Measurements from ENCODE around the gene MS4A10. TPM values are rescaled to one million over a fixed set of nuclear protein-coding genes. Genes with fewer than 3 reads are reported as not detected.

The MS4A10 gene
- total RNA-seq, 1 experiment from 2014 or later: not detected

DNA sequence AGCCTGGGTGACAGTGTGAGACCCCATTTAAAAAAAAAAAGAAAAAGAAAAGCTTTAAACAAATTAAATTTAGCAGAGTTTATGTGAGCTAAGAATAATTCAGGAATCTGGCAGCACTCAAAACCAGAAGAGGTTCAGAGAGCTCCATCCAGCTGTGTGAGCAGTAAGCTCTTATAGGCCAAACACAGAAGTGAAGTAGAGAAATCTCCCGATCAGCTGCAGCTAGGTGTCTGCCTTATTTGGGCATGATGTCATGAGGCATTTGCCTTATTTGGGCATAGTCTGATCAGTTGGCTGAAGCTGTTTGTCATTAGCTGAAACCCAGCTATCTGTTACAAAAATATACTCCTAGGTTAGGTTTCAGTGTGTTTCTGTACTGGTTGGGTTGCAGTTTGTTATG is 20.3 kb upstream of the MS4A10 start (continued):
- TF ChIP-seq SMAD4 (CRISPR knock-in tag; IDR thresholded peaks at IDR 0.05): no peak

- H3K9me3 Mint-ChIP-seq: no peaks in the 10 kb centered on the region
- no peak for TF ChIP-seq TP53 (CRISPR knock-in tag; IDR thresholded peaks at IDR 0.05)
- no peaks in the 10 kb centered on the region; the same call in 1 of the 2 replicates for H3K36me3 Mint-ChIP-seq
- H3K4me3 Mint-ChIP-seq: no peak overlapping the region
- ChIA-PET CTCF (interaction anchor here (1.1 to 6.0 kb wide), 7 partner anchors 9 to 205 kb away, joined by 3 to 125 read pairs (median 9); partner anchors contain the start of gene MS4A15), POLR2A (no interaction called here)
- peaks cover 23% of the 10 kb centered on the region for H3K4me1 Mint-ChIP-seq
- H3K27ac Mint-ChIP-seq: no peak overlapping the region
- DNase-seq (ENCODE audit: low spot score): no peak
- peaks cover 38% of the 10 kb centered on the region for H3K27me3 Mint-ChIP-seq (ENCODE audit: low read depth)
- no peak for ATAC-seq
Measured at GRCh38 chr11:60765355-60765754, 19.8 kb upstream of the MS4A10 start.

GRCh38 chr11:60766547-60766946 is 18.6 kb upstream of the MS4A10 start:
- DNase-seq (ENCODE audit: low spot score) (no peak), ATAC-seq (no peak)
- Mint-ChIP-seq H3K27ac (no peak overlapping the region), H3K27me3 (ENCODE audit: low read depth) (peaks cover 38% of the 10 kb centered on the region), H3K36me3 (no peaks in the 10 kb centered on the region; the same call in 1 of the 2 replicates), H3K9me3 (no peaks in the 10 kb centered on the region), H3K4me1 (peaks cover 23% of the 10 kb centered on the region), H3K4me3 (no peak overlapping the region)
- POLR2A ChIA-PET: no interaction called here
- TF ChIP-seq IRF2 (CRISPR knock-in tag; IDR thresholded peaks at IDR 0.05; ENCODE audit: borderline replicate concordance, low read depth) (no peak), MLX (CRISPR knock-in tag; IDR thresholded peaks at IDR 0.05) (no peak), ZNF232 (CRISPR knock-in tag; IDR thresholded peaks at IDR 0.05) (no peak), ELF4 (CRISPR knock-in tag; IDR thresholded peaks at IDR 0.05; ENCODE audit: low read depth) (no peak), NR2C2 (CRISPR knock-in tag; IDR thresholded peaks at IDR 0.05) (no peak), NR3C1 (CRISPR knock-in tag; conservative IDR thresholded peaks at IDR 0.05; ENCODE audit: low read depth) (no peak), ZNF416 (CRISPR knock-in tag; IDR thresholded peaks at IDR 0.05) (no peak), MYBL2 (CRISPR knock-in tag; IDR thresholded peaks at IDR 0.05) (no peak), TCF7 (CRISPR knock-in tag; IDR thresholded peaks at IDR 0.05; ENCODE audit: low read depth) (no peak)
- TF ChIP-seq, protein P1, sequence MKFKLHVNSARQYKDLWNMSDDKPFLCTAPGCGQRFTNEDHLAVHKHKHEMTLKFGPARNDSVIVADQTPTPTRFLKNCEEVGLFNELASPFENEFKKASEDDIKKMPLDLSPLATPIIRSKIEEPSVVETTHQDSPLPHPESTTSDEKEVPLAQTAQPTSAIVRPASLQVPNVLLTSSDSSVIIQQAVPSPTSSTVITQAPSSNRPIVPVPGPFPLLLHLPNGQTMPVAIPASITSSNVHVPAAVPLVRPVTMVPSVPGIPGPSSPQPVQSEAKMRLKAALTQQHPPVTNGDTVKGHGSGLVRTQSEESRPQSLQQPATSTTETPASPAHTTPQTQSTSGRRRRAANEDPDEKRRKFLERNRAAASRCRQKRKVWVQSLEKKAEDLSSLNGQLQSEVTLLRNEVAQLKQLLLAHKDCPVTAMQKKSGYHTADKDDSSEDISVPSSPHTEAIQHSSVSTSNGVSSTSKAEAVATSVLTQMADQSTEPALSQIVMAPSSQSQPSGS (CRISPR knock-in tag; IDR thresholded peaks at IDR 0.05; ENCODE audit: borderline replicate concordance, low read depth): no peak
- CTCF ChIA-PET: interaction anchor here (0.6 to 6.0 kb wide), 9 partner anchors 9 to 1183 kb away, joined by 3 to 125 read pairs (median 4); partner anchors contain the start of genes MS4A10 and MS4A15

DNA sequence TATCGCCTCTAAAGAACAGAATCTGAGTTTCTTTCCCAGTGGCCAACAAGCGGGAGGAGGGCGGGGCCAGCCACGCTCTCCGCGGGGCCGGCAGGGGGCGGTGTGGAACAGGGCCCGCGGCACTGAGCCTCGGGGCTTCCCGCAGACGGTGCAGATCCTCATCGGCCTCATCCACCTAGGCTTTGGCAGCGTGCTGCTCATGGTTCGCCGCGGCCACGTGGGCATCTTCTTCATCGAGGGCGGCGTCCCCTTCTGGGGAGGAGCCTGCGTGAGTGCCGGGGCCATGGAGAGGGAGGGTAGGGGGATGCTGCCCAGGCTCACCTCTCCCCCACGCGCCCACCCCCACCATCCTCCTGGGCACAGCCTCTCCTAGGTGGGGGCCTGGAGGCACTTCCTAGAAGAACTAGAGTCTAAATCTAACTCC is 17.7 kb upstream of the MS4A10 start:
- Mint-ChIP-seq H3K27me3 (ENCODE audit: low read depth) (peaks cover 38% of the 10 kb centered on the region), H3K4me3 (peak overlapping the region; percentile 18; the same call in 1 of the 2 replicates), H3K36me3 (no peaks in the 10 kb centered on the region; the same call in 1 of the 2 replicates), H3K9me3 (no peaks in the 10 kb centered on the region), H3K4me1 (peaks cover 23% of the 10 kb centered on the region), H3K27ac (no peak overlapping the region)
- POLR2A ChIA-PET: no interaction called here
- peak; percentile 88 for ATAC-seq
- CTCF ChIA-PET: interaction anchor here (0.6 to 6.0 kb wide), 8 partner anchors 8 to 171 kb away, joined by 3 to 125 read pairs (median 4); partner anchors contain the start of genes MS4A10 and MS4A15
- peak; percentile 79 for DNase-seq (ENCODE audit: low spot score)
- TF ChIP-seq GABPB1 (CRISPR knock-in tag; IDR thresholded peaks at IDR 0.05) (no peak), HMGXB4 (CRISPR knock-in tag; IDR thresholded peaks at IDR 0.05) (peak; percentile 76), ATF1 (CRISPR knock-in tag; IDR thresholded peaks at IDR 0.05) (no peak), SMAD4 (CRISPR knock-in tag; IDR thresholded peaks at IDR 0.05) (0 out of 2 replicates have a peak, but pooled peaks have one; percentile 47), NR2C2 (CRISPR knock-in tag; IDR thresholded peaks at IDR 0.05) (peak; percentile 32; the same call in 1 of the 2 replicates), E2F5 (CRISPR knock-in tag; IDR thresholded peaks at IDR 0.05) (no peak), ETV6 (CRISPR knock-in tag; IDR thresholded peaks at IDR 0.05) (no peak), FOXP1 (CRISPR knock-in tag; IDR thresholded peaks at IDR 0.05; ENCODE audit: borderline replicate concordance) (peak; percentile 89; the same call in 1 of the 2 replicates), CBFB (CRISPR knock-in tag; IDR thresholded peaks at IDR 0.05; ENCODE audit: low read depth) (no peak)
- TF ChIP-seq, protein P2, sequence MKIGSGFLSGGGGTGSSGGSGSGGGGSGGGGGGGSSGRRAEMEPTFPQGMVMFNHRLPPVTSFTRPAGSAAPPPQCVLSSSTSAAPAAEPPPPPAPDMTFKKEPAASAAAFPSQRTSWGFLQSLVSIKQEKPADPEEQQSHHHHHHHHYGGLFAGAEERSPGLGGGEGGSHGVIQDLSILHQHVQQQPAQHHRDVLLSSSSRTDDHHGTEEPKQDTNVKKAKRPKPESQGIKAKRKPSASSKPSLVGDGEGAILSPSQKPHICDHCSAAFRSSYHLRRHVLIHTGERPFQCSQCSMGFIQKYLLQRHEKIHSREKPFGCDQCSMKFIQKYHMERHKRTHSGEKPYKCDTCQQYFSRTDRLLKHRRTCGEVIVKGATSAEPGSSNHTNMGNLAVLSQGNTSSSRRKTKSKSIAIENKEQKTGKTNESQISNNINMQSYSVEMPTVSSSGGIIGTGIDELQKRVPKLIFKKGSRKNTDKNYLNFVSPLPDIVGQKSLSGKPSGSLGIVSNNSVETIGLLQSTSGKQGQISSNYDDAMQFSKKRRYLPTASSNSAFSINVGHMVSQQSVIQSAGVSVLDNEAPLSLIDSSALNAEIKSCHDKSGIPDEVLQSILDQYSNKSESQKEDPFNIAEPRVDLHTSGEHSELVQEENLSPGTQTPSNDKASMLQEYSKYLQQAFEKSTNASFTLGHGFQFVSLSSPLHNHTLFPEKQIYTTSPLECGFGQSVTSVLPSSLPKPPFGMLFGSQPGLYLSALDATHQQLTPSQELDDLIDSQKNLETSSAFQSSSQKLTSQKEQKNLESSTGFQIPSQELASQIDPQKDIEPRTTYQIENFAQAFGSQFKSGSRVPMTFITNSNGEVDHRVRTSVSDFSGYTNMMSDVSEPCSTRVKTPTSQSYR (CRISPR knock-in tag; IDR thresholded peaks at IDR 0.05): peak; percentile 65; the same call in 1 of the 2 replicates
- TF ChIP-seq, protein P3, sequence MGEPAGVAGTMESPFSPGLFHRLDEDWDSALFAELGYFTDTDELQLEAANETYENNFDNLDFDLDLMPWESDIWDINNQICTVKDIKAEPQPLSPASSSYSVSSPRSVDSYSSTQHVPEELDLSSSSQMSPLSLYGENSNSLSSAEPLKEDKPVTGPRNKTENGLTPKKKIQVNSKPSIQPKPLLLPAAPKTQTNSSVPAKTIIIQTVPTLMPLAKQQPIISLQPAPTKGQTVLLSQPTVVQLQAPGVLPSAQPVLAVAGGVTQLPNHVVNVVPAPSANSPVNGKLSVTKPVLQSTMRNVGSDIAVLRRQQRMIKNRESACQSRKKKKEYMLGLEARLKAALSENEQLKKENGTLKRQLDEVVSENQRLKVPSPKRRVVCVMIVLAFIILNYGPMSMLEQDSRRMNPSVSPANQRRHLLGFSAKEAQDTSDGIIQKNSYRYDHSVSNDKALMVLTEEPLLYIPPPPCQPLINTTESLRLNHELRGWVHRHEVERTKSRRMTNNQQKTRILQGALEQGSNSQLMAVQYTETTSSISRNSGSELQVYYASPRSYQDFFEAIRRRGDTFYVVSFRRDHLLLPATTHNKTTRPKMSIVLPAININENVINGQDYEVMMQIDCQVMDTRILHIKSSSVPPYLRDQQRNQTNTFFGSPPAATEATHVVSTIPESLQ (CRISPR knock-in tag; IDR thresholded peaks at IDR 0.05): no peak

Measured in WTC11 (cell line).